NCI-H2196 (cell line): ENCODE data around the gene LILRB5.
"Not testable (repeated sequence)": the region's sequence is repeated elsewhere in the genome, so short reads cannot be mapped to it uniquely, and the experiment has no call there.

Experiments
- DNase-seq: peaks from one replicate; lab custom pipeline; 2025; ENCODE audit not compliant: unreplicated experiment; lab: John Stamatoyannopoulos, UW

The LILRB5 gene

DNA sequence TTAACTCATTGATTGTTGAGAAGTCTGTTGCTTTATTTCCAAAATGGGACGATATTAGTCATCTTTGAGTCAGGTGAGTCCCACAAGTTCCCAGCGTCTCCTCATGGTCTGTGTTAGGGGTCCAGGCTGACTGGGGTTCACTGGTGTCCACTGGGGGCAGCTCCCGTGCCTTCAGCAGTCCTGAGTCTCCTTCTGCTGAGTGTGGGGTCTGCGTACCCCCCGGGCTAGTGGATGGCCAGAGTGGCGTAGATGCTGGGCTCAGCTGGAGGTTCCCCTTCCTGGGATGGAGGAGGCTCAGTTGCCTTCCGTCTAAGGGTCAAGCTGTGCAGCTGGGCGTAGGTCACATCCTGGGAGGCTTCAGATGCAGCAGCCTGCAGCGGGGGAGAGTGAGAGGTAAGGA, 40.2 kb downstream of the LILRB5 start:
- no peak for DNase-seq

DNA sequence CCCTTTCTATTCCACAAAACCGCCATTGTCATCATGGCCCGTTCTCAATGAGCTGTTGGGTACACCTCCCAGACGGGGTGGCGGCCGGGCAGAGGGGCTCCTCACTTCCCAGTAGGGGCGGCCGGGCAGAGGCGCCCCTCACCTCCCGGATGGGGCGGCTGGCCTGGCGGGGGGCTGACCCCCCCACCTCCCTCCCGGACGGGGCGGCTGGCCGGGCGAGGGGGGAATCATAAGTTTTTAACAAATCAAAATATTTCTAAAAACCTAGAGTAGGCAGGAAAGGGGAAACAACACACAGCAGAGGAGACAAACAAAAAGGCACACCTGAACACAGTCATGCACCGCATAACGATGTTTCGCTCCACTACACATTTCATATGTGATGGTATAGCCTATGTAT, 42.3 kb downstream of the LILRB5 start:
- DNase-seq: not testable (repeated sequence)

DNA sequence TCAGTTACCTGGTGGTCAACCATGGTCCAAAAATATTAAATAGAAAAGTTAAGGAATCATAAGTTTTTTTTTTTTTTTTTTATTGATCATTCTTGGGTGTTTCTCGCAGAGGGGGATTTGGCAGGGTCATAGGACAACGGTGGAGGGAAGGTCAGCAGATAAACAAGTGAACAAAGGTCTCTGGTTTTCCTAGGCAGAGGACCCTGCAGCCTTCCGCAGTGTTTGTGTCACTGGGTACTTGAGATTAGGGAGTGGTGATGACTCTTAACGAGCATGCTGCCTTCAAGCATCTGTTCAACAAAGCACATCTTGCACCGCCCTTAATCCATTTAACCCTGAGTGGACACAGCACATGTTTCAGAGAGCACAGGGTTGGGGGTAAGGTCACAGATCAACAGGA, 42.9 kb downstream of the LILRB5 start:
- not testable (repeated sequence) for DNase-seq

DNA sequence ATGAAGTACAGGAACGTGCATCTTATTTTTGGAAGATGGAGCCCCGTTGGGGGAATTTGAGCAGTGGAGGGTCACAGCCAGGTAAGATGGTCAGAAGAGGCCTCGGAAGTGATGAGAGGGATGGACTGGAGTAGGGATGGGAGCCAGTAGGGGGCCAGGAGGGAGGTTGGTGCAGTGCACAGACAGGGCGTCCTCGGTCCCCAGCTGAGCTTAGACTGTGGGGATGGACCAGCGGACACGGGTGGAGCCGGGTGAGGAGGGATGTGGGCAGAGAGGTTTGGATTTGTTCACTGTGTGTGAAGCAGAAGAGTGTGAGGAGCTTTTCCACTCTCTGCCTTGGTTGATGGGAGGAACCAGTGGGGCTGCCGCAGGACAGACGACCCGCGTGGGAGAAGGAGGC, 45.8 kb downstream of the LILRB5 start:
- DNase-seq: no peak

DNA sequence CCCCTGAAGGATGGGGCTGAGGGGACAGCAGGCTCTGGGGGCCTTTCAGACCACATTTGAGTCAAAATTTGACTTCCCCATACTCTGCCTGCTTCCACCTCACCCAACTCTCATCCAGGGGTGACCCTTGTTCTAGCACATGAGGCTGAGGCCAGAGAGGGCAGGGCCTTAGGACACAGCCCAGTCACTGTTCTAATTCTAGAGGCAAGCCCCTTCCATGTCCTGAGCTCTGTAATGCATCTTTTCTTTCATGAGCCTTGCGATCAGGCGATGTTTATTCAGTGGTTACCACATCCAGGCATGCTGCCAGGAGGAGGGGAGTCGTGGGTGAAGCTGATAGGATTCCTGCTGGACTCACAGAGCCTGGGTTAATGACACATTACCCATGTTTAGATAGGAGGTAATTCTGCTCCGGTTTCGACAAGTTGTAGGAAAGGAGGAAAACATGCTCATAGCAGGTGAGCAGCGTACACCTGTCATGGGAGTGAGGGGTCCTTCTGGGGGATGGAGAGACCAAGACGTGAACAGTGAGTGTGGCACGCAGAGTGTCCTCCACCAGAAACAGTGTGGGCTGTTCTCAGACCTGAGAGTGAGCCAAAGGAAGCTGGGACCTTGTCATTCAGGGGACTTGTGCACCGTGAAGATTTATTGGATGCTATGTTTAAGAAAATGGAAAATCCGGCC, 47.1 kb downstream of the LILRB5 start:
- peak; percentile 96 for DNase-seq

DNA sequence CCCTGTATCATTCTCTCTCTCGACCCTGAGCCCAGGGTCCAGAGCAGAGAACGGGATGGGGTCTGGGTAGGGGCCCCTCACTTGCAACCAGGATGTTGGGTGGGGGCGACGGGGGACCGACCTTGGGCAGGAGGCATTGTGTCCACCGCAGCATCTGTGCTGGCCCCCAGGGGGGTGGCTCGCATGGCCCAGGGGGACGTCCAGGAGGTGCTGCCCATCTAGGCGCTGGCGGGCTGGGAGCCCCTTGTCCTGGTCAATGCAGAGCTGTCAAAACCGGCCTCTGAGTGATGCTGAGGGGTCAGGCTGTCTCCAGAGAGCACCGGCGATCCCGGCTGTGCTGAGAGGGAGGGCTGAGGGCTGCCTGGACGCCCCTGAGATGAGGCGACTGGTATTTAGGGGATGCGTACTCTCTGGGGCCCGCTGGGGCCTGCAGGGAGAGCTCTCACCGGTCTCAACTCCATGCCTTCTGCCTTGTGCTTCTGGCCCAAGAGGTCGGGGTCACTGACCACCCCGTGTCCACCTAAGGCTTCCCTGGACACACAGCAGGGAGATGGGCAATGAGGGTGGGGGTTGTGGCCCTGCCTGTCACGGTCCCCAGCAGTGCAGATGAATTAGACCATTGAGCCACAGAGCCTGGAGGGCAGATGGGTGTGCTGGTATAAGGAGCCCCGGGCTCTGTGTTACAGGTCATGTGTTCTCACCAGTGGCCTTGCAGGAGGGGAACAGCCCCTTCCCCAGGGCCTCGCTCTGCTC, 47.8 kb downstream of the LILRB5 start:
- no peak for DNase-seq

DNA sequence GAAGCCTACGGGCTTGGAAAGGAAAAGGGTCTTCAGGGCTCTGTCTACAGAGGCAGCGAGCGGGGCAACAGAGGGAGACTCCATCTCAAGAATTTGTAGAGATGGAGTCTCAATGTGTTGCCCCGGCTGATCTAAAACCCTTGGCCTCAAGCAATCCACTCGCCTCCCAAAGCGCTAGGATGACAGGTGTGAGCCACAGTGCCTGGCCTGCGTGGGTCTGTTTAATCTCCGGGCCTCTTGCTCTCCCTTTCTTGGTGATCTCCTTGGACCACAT, 48.4 kb downstream of the LILRB5 start:
- no peak for DNase-seq

DNA sequence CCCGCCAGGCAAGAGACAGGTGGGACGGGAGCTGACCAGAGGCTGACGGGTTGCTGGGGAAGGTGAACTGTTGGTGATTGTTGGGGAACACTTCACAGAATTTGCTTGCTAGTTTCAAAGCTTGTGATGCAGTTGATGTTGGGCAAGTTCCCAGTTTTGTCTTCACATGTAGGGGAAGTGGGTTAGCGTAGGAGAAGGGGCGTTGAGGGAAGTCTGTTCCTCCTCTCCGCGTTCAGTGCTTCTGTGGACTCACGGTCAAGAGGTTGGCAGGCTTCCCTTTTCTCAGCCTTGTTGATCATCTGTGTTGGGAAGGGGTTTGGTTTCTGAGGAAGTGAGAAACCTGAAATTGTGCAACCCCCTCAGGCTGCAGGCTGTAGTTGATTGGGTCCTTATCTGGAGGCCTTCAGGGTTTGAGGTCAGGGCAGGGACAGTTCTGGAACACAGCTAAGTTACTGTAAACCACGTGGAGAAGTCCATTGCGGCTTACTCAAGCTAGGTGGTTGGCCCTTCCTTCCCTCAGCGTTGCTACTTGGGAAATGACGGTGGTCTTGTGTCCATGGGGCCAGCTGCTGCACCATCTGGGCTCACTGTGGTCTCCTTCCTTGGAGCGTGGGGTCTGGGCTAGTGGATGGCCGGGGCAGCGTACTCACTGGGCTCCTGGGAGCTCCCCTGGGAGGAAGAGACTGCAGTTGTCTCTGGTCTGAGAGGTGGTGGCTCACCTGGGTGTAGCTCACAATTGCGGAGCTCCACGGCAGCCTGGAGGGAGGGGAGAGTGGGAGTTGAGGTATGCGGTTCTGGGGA, 48.9 kb downstream of the LILRB5 start:
- DNase-seq: peak; percentile 32

DNA sequence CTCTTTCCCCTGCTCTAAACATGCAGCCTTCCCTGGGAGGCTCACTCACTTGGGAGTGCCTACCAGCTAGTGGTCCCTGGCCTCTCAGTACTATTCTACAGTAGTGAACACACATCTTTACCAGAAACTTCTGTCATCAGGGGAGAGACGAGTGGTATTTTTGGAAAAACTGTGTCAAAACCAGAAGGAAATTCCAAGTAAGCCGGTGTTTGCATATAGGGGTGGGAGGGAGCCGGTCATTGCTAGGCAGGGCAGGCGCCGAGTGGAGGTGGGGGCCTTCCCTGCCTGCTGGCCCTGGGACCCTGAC, 49.4 kb downstream of the LILRB5 start:
- no peak for DNase-seq

DNA sequence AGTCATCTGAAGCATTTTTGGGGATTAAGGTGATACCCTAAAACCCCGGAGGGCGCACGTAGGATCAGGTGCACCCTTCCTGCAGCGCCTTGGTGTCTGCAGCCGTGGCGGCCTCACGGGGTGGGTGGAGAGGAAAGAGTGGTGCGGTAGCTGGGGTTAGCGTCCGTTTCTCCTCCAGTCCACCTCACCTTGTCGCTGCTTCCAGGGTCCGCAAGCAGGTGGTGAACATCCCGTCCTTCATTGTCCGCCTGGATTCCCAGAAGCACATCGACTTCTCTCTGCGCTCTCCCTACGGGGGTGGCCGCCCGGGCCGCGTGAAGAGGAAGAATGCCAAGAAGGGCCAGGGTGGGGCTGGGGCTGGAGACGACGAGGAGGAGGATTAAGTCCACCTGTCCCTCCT, 49.9 kb downstream of the LILRB5 start:
- not testable (repeated sequence) for DNase-seq

DNA sequence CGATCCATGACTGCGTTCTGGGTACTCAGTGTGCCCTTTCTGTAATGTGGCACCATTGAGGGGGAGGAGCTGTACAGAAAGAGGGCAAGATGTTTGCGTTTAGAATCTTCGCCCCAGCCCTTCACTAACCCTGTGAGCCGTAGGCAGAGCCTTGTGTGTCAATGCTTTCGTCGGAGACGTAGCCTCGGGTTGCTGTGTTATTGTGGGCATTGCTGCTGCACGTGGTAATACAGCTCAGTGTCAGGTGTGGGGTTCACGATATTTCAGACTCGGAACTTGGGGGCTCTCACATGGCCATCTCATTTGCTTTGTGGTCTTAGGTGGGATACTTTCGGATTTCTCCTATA, 50.3 kb downstream of the LILRB5 start:
- no peak for DNase-seq

DNA sequence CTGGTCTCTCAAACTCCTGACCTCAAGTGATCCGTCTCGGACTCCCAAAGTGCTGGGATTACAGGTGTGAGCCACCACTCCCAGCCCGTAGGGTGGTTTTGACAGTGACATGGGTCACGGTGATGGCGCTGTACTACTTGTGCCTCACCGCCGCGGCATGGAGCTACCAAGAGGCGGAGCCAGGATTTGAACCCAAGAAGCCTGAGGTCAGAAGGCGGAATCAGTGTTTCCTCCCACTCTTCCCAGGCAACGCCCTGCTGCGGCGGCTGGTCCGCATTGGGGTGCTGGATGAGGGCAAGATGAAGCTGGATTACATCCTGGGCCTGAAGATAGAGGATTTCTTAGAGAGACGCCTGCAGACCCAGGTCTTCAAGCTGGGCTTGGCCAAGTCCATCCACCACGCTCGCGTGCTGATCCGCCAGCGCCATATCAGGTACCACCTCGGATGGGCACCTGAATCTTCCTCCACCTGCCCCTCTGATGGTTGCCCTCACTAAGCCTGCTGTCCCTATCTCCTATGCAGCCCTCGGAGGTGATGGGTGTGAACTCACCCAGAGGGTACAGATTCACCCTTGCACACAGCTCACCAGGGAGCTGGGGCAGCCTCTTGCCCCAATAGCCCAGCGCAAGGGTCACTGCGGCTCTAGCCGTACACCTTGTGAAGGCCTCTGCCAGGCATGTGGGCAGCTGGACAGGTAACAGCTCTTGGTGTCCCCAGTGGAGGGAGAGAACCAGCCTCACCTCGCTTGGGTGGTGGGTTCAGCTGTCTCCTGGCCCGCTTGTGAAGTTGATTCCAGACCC, 50.8 kb downstream of the LILRB5 start:
- no peak for DNase-seq

DNA sequence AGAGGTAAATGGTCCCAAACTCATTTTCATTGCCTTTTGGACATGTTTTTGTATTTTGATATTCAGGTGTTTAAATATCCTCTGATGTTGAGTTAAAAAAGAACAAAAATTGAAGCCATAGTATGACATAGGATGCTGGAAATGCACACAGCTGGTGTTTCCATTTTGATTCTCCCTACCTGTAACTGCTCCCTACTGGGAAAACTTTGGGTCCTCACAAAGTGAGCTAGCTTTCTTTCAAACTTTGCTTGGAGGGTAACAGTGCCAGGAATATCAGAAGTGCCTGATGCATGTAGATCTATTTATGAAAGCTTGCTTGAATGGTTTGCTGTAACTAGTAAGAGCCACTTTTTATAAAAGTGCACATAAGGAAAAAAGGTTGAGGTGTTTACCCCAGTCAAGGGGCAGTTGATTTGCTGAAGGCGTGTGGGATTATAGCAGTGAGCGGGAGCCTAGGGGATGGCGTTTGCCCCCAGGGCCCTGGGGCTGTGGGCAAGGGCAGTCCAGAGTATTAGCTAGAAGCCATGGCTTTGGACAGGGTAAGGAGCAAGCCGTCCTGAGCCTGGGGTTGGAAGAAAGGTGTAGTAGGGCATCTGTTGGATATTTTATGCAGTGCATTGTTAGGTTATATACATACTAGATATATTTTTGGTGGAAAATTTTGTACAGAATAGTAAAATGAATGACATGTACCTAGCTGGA, 52.2 kb downstream of the LILRB5 start:
- DNase-seq: no peak

DNA sequence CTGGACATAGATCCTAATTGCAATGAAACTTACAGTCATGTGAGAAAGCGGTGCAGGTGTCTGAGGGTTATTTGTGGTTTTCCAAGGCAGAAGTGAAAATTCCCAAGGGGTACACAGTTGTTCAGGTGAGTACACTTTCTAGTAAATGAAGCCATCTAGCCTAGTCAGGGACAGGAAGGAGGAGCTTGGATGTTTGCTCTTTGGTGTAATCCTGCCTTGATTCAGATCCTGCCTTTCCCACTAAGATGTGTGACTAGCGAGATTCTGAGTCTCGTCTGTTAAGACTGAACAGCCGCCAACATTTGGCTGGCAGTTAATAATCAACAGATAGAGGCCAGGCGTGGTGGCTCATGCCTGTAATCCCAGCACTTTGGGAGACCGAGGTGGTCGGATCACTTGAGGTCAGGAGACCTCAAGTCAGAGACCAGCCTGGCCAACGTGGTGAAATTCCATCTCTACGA, 53.9 kb downstream of the LILRB5 start:
- no peak for DNase-seq

DNA sequence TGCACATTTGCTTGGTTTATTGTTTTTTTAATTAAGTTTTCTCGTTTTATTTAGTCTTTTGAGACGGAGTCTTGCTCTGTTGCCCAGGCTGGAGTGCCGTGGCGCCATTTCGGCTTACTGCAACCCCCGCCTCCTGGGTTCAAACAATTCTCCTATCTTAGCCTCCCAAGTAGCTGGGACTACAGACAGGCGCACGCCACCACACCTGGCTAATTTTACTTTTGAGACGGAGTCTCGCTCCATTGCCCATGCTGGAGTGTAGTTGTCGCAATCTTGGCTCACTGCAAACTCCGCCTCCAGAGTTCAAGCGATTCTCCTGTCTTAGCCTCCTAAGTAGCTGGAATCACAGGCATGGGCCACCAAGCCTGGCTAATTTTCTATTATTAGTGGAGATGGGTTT, 55.1 kb downstream of the LILRB5 start:
- no peak for DNase-seq

DNA sequence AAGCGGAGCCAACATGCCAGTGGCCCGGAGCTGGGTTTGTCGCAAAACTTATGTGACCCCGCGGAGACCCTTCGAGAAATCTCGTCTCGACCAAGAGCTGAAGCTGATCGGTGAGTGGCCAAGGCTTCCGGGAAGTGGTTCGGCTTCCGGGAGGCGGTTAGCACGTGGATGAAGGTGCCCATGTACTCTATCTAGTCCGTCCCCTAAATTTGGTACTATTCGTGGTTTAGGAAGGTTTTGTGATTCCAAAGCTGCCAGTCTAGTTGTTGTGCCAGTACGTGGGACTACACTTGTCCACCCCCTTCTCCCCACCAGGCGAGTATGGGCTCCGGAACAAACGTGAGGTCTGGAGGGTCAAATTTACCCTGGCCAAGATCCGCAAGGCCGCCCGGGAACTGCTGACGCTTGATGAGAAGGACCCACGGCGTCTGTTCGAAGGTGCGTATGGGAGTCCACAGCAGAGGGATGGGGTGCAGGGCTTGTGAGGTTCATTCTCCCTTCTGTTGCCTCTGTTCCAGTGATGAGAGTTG, 55.8 kb downstream of the LILRB5 start:
- no peak for DNase-seq
